22Rv1 (cell line): ENCODE measurements around the gene STXBP1.

Experiments used
- H3K27ac ChIP-seq: fragments of 450-650 bp; 2 replicates; pipeline ENCODE4 v1.5.1; 2017
- CTCF ChIP-seq: fragments of 450-650 bp; IDR thresholded peaks from 2 replicates; pipeline ENCODE4 v1.5.1; 2017; ENCODE audit warnings: mild to moderate bottlenecking
- ZFX ChIP-seq: fragments of 450-650 bp; IDR thresholded peaks from 2 replicates; pipeline ENCODE4 v1.6.1; 2017; ENCODE audit warnings: antibody characterized with exemption, borderline replicate concordance

Gene STXBP1

GRCh38 chr9:127714020-127714750 is 102.1 kb downstream of the STXBP1 start:
- H3K27ac ChIP-seq: no peak overlapping the region
- TF ChIP-seq ZFX (no peak), CTCF (no peak)

GRCh38 chr9:127714951-127715469 is 102.9 kb downstream of the STXBP1 start:
- TF ChIP-seq CTCF: no peak
- TF ChIP-seq ZFX: no peak
- peak overlapping the region; percentile 60 for H3K27ac ChIP-seq

DNA sequence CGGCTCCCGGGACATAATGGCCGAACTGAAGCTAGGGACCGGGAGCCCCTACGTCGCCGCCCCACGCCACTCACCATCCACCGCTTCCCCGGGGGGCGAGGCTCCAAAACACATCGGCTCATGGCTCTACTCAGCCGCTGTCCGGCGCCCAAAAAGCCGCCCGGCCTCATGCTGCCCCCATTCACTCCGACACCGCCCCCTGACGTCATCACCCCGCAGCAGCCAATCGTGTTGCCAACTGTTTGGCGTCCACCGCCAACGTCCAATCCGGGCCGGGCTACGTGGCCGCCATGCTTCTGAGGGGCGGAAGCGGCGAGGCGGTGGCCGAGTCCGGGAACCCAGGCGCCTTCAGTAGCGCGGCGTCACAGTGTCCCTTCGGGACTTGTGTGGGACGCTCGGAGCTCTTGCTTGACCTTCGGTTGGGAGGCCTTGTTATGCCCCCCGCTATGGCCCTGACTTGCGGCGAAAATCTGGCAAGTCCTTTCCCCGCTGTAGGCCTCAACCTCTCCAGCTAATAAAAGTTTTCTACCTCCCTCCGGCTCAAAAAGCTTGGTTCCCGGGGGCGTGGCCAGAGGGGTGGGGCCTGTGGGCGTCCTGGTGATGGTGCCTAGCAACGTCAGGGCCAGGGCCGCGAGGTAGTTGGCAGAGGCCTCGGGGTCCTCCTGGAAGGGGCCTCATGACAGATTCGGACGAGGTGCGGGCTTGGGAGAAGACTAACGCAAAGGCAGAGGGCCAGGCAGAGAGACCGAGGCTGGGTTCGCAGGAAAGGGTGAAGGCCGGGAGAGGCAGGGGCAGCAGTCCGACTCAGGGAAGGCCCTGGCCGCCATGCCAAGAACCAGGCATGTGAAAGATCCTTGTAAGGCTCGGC is 103.6 kb downstream of the STXBP1 start, which contains the start of the genes PTRH1 and TTC16:
PTRH1 (minus strand) TSS at position 194 of the 868 bp plus-strand sequence; CDS start at position 170, 24 bp downstream.
TTC16 (plus strand) TSS at position 610 of the 868 bp plus-strand sequence; CDS start at position 677, 67 bp downstream.
- no peak for TF ChIP-seq ZFX
- H3K27ac ChIP-seq: peak within 1 kb of the TSS; percentile 60

GRCh38 chr9:127716412-127716811 is 104.3 kb downstream of the STXBP1 start:
- peak overlapping the region; percentile 60 for H3K27ac ChIP-seq
- no peak for TF ChIP-seq CTCF
- no peak for TF ChIP-seq ZFX

DNA sequence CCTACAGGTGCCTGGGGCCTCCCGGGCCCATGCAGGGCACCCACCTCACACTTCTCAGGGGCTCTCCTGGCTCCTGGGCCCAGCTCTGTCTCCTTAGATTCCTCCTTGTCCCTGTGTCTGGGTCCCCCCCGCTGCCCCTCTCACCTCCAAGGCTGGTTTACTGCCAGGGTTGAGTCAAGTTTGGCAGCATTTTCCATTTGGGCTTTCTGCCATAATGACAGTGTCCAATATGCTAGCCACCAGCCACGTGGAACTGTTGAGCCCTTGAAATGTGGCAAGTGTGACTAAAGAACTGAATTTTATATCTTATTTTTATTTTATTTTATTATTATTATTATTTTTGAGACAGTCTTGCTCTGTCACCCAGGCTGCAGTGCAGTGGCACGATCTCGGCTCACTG is 105.7 kb downstream of the STXBP1 start:
- TF ChIP-seq CTCF: no peak
- TF ChIP-seq ZFX: no peak

DNA sequence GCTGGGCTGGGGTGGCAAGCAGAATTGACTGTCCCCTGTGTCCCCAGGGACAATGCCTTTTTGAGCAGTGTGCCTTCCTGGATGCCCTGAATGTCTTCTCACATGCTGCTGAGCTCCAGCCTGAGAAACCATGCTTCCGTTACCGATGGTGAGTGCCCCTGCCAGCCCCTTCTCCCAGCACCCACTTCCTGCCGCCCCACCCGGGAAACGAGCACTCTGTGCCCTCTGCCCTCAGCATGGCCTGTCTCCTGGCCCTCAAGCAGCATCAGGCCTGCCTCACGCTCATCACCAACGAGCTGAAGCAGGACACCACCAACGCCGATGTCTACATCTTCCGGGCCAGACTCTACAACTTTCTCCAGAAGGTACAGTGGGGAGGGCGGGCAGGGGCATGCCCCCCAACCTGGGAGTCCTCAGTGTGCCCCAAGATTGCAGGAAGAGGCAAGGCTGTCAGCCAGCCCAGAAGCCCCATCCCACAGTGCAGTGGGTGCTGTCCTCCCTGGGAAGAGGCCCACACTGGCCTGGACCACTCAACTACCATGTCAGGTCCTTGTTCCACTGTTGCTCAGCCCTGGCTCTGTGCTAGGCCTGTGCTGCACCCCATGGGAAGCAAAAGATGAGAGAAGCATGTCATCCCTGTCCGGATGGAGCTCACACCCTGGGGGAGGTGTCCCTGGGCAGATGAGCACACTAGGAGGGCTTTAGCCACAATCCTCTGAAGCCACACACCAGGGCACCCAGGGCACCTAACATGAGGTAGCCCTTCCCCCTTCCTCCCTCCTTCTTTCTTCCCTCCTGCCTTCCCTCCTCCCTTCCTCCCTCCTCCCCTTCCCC is 108.2 kb downstream of the STXBP1 start:
- H3K27ac ChIP-seq: no peak overlapping the region
- TF ChIP-seq CTCF (no peak), ZFX (no peak)

More for the DNA sequence above, 105.7 kb downstream of the STXBP1 start:
- no peak overlapping the region for H3K27ac ChIP-seq

DNA sequence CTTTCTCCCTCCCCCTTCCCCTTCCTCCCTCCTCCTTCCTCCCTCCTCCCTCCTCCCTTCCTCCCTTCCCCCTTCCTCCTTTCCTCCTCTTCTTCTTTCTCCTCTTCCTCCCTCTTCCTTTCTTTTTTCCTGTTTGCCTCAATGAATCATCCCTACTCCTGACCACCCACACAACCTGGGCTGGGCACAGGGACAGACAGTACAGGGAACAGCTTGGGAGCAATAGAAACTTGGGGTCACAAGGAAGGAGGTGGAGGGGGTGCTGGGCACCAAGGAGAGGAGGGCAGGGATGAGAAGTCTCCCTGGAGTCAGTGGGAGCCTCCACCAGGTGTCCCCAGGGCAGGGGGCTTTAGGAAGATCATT is 108.8 kb downstream of the STXBP1 start:
- H3K27ac ChIP-seq: no peak overlapping the region

More for the DNA sequence above, 108.8 kb downstream of the STXBP1 start:
- TF ChIP-seq CTCF (no peak), ZFX (no peak)
